Left lung (tissue), 10 donors: Measurements from ENCODE around the gene WNK1. TPM values are rescaled to one million over a fixed set of nuclear protein-coding genes. Genes with fewer than 3 reads are reported as not detected.

Experiments used
- ATAC-seq: fragments of 200-7000 bp; cut with Tn5 transposase; one replicate; pipeline ENCODE4 v1.9.1; 2020; ENCODE audit warnings: moderate library complexity
- DNase-seq, 4 donors: peaks; one replicate each; pipeline ENCODE4 v3.0.0-alpha.2; 2013 to 2020
- H3K27ac ChIP-seq, 2 donors: fragments of 200-600 bp; sonication (generic) in 1 of 2; one replicate each; pipeline versions ENCODE4 v1.5.0 to v1.8.0; 2020 to 2021
- H3K27me3 ChIP-seq, 2 donors: fragments of 200-600 bp; sonication (generic) in 1 of 2; one replicate each; pipeline versions ENCODE4 v1.5.0 to v1.8.0; 2020 to 2021
- H3K36me3 ChIP-seq, 2 donors: fragments of 200-600 bp; sonication (generic) in 1 of 2; one replicate each; pipeline versions ENCODE4 v1.5.0 to v1.8.0; 2020 to 2021
- H3K4me1 ChIP-seq, 2 donors: fragments of 200-600 bp; one replicate each; pipeline ENCODE4 v1.8.0; 2021
- H3K4me3 ChIP-seq, 2 donors: fragments of 200-600 bp; sonication (generic) in 1 of 2; one replicate each; pipeline versions ENCODE4 v1.5.0 to v1.8.0; 2020 to 2021; ENCODE audit warnings: mild to moderate bottlenecking in 1 of 2
- H3K9me3 ChIP-seq, 2 donors: fragments of 200-600 bp; sonication (generic) in 1 of 2; one replicate each; pipeline versions ENCODE4 v1.5.0 to v1.8.0; 2020 to 2021
- CTCF ChIP-seq, 2 donors: fragments of 200-600 bp; sonication (generic) in 1 of 2; IDR thresholded peaks; one replicate each; pipeline versions ENCODE4 v1.5.0 to v1.8.0; 2021; ENCODE audit warnings: antibody characterized with exemption in 2 of 2
- intact Hi-C, 2 donors: fragments of 100-400 bp; cut with DNase I; formaldehyde crosslinking; loops; one replicate each; pipeline versions ENCODE4 v1.11.2 to v1.14.2; 2022
- polyA plus RNA-seq, 6 donors: library from polyadenylated mRNA; unstranded; fragments of 120-200 nt; gene quantifications; one replicate each; pipeline ENCODE4 v1.2.1, GENCODE V29; 2013; ENCODE audit not compliant: insufficient read length in 6 of 6
- total RNA-seq, 2 donors: library from RNA; stranded (reverse); fragmentation: NEBNext Ultra II Directional; extraction: Animal tissue kit (Norgen Biotek cat#: 25700); gene quantifications; one replicate each; pipeline ENCODE4 v1.2.1, GENCODE V29; 2021
- donor health status: DM: no; HTN: yes; CAD: no.
- donor health status: DM: no; HTN: no; CAD: no.

The WNK1 gene
- total and polyA plus RNA-seq, 8 donors = 94.4 to 245 (median 111) TPM

GRCh38 chr12:886206-886605 lies 133.8 kb downstream of the WNK1 start:
- intact Hi-C loops = no loop called here
- no peak overlapping the region for H3K27ac ChIP-seq
- H3K9me3 ChIP-seq = no peaks in the 10 kb centered on the region
- ATAC-seq (no peak), DNase-seq (no peak)
- no peaks in the 10 kb centered on the region for H3K27me3 ChIP-seq
- H3K4me3 ChIP-seq = no peak overlapping the region
- TF ChIP-seq CTCF (IDR thresholded peaks at IDR 0.05) = no peak
- H3K4me1 ChIP-seq = no peaks in the 10 kb centered on the region
- H3K36me3 ChIP-seq = peaks cover 6 to 100% of the 10 kb centered on the region in 2 donors

DNA sequence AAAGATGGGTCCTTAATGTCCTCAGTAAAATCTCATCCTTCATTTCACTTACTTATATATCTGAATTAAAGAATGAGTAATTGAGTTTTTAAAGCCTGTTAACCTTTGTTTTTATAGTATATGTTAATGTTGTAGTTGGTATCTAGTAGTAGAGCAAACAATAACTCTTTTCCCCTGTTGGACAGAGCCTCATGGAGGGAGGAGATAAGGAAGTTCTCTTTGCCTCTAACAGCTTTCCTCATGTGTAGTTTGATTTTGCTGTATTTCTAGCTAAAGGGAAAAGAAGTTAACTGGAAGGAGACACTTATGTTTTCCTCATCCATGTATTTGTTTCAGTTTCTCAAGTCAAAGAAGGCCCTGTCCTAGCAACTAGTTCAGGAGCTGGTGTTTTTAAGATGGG lies 141.8 kb downstream of the WNK1 start:
- DNase-seq (no peak), ATAC-seq (no peak)
- Histone ChIP-seq H3K27ac (no peak overlapping the region), H3K36me3 (peaks cover under 1 to 99% of the 10 kb centered on the region in 2 donors), H3K27me3 (no peaks in the 10 kb centered on the region), H3K9me3 (no peaks in the 10 kb centered on the region), H3K4me1 (peaks cover 0 to 7% of the 10 kb centered on the region in 2 donors), H3K4me3 (no peak overlapping the region)
- intact Hi-C loops = no loop called here
- no peak for TF ChIP-seq CTCF (IDR thresholded peaks at IDR 0.05)

- no peak overlapping the region for H3K27ac ChIP-seq
- peaks cover 3 to 99% of the 10 kb centered on the region in 2 donors for H3K36me3 ChIP-seq
- TF ChIP-seq CTCF (IDR thresholded peaks at IDR 0.05) = no peak
- ATAC-seq (no peak), DNase-seq (no peak)
- no peak overlapping the region for H3K4me3 ChIP-seq
- H3K9me3 ChIP-seq = no peaks in the 10 kb centered on the region
- H3K27me3 ChIP-seq = no peaks in the 10 kb centered on the region
- peaks cover 0 to 7% of the 10 kb centered on the region in 2 donors for H3K4me1 ChIP-seq
- intact Hi-C loops = no loop called here
Measured at GRCh38 chr12:896031-896430, 143.7 kb downstream of the WNK1 start.

DNA sequence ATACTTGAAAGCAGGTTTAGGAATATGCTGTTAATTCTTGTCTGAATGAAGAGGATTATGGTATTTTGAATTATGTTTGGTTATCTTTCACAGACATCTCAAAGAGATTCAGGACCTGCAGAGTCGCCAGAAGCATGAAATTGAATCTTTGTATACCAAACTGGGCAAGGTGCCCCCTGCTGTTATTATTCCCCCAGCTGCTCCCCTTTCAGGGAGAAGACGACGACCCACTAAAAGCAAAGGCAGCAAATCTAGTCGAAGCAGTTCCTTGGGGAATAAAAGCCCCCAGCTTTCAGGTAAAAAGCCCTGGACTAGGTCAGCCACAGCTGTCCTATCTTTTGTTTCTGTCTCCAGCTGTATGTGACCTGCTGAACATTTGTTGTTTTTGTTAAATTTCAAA lies 145.0 kb downstream of the WNK1 start:
- H3K9me3 ChIP-seq = no peaks in the 10 kb centered on the region
- H3K4me3 ChIP-seq = no peak overlapping the region
- no peak for TF ChIP-seq CTCF (IDR thresholded peaks at IDR 0.05)
- peaks cover 8 to 99% of the 10 kb centered on the region in 2 donors for H3K36me3 ChIP-seq
- peaks cover 0 to 7% of the 10 kb centered on the region in 2 donors for H3K4me1 ChIP-seq
- H3K27me3 ChIP-seq = no peaks in the 10 kb centered on the region
- DNase-seq (no peak), ATAC-seq (no peak)
- H3K27ac ChIP-seq = no peak overlapping the region
- intact Hi-C loops = no loop called here

- intact Hi-C loops = no loop called here
- peaks cover 8 to 100% of the 10 kb centered on the region in 2 donors for H3K36me3 ChIP-seq
- no peak overlapping the region for H3K4me3 ChIP-seq
- no peaks in the 10 kb centered on the region for H3K27me3 ChIP-seq
- H3K4me1 ChIP-seq = peaks cover 0 to 17% of the 10 kb centered on the region in 2 donors
- ATAC-seq = peak; percentile 47
- H3K27ac ChIP-seq = no peak overlapping the region
- no peaks in the 10 kb centered on the region for H3K9me3 ChIP-seq
- no peak for DNase-seq
- no peak for TF ChIP-seq CTCF (IDR thresholded peaks at IDR 0.05)
Measured at GRCh38 chr12:902581-902980, 150.2 kb downstream of the WNK1 start.
